Measurements from ENCODE around the gene SAPCD2. TPM values are rescaled to one million over a fixed set of nuclear protein-coding genes. Genes with fewer than 3 reads are reported as not detected.
A peak's percentile ranks its signal among the peaks of the same experiment; 100 is the strongest.

Gene SAPCD2
- total RNA-seq, 1 experiment from 2014 or later, result 30.6 TPM

DNA sequence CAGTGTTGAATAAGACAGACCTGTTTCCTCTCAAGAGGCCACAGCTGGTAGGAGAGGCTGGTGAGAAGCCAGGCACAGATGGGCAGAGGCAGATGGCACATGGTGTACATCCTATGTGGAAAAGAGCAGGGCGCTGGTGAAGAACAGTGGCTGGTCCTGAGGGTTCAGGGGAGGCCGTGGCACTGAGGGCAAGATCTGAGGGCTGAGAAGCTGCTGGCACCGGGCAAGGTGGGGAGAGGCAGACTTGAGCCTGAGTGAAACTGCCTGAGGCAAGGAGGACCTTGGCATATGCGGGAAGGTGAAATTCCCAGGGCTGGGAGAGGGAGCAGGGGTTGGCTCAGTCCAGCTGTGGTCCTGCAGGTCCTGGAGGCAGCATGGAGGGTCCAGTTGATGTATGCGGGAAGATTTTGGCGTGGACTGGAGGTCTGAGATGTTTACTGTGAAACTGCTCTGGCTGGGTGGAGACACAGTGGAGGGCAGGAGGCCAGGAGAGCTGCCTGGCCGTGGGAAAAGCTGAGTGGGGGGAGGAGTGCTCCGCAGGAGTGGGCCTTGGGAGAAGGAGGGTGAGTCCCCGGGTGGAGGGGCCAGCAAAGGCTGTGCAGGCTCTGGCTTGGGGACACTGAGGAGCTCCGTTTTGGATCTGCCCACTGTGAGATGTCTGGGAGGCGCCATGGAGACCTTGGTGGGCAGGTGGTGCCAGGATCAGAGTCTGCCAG is 19.0 kb upstream of the SAPCD2 start:
- H3K4me1 ChIP-seq (ENCODE audit: insufficient read depth, low read length, poor library complexity, severe bottlenecking), result peaks cover 15% of the 10 kb centered on the region
- no TSS peak for BruUV-seq (replicated peaks)
- no peak overlapping the region for H3K27ac ChIP-seq (ENCODE audit: low read depth, low read length, poor library complexity, severe bottlenecking)
- no peaks in the 10 kb centered on the region for H3K36me3 ChIP-seq (ENCODE audit: insufficient read depth, low read length, poor library complexity, severe bottlenecking)
- no peaks in the 10 kb centered on the region for H3K9me3 ChIP-seq (ENCODE audit: low read depth, low read length, poor library complexity, severe bottlenecking)
- ChIA-PET POLR2A (ENCODE audit: low non-redundant PET) (no interaction called here), CTCF (interaction anchor here (0.6 kb wide), 1 partner anchor 43 kb away, joined by 4 read pairs; no protein-coding TSS in a partner anchor)
- DNase-seq (ENCODE audit: low spot score), result no peak
- intact Hi-C loops (cut with micrococcal nuclease; ENCODE audit: unreplicated experiment), result no loop called here
- H3K4me3 ChIP-seq (ENCODE audit: low read depth, low read length, poor library complexity, severe bottlenecking), result no peak overlapping the region
- TF ChIP-seq EZH2 (IDR thresholded peaks at IDR 0.05; ENCODE audit: borderline replicate concordance, low read depth, low read length, poor library complexity, severe bottlenecking) (no peak), CTCF (conservative IDR thresholded peaks at IDR 0.05; ENCODE audit: low read depth, low read length) (no peak)
- H3K27me3 ChIP-seq (replicated peaks; ENCODE audit: insufficient read depth, low read depth, low read length, poor library complexity), result no peaks in the 10 kb centered on the region

- Histone ChIP-seq H3K9me3 (ENCODE audit: low read depth, low read length, poor library complexity, severe bottlenecking) (no peaks in the 10 kb centered on the region), H3K27me3 (replicated peaks; ENCODE audit: insufficient read depth, low read depth, low read length, poor library complexity) (no peaks in the 10 kb centered on the region), H3K4me1 (ENCODE audit: insufficient read depth, low read length, poor library complexity, severe bottlenecking) (peaks cover 23% of the 10 kb centered on the region), H3K27ac (ENCODE audit: low read depth, low read length, poor library complexity, severe bottlenecking) (no peak overlapping the region), H3K36me3 (ENCODE audit: insufficient read depth, low read length, poor library complexity, severe bottlenecking) (no peaks in the 10 kb centered on the region), H3K4me3 (ENCODE audit: low read depth, low read length, poor library complexity, severe bottlenecking) (peak overlapping the region; percentile 67)
- TF ChIP-seq CTCF (conservative IDR thresholded peaks at IDR 0.05; ENCODE audit: low read depth, low read length) (no peak), EZH2 (IDR thresholded peaks at IDR 0.05; ENCODE audit: borderline replicate concordance, low read depth, low read length, poor library complexity, severe bottlenecking) (no peak)
- DNase-seq (ENCODE audit: low spot score), result no peak
- ChIA-PET CTCF (interaction anchor here (0.6 kb wide), 1 partner anchor 18 kb away, joined by 6 read pairs; the partner anchor contains the start of gene SAPCD2), POLR2A (ENCODE audit: low non-redundant PET) (no interaction called here)
- intact Hi-C loops (cut with micrococcal nuclease; ENCODE audit: unreplicated experiment), result no loop called here
- TSS peak; percentile 35 for BruUV-seq (replicated peaks)
Measured at GRCh38 chr9:137088121-137088520, 17.8 kb upstream of the SAPCD2 start.

DNA sequence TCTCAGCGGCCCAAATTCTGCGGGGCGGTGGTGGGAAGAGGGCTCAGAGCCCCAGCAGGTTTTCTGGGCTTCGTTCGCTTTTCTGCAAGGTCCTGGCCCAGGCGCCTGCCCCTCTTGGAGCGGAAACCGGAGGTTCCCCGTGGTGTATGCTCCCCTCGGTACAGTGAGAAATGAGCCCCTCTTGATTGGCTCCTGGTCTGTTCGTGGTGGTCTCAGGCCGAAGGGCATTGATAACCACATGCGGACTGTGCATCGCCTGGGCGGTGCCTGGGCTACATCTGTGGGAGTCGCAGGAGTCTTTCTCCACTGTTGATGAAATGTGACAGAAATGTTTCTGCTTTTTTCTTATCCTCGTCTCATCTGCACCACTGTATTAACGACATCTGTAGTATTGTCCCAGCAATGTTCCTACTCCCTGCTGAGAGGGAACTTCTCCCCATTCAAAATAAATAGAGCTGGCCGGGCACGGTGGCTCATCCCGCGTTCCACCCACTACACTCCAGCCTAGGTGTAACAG is 17.1 kb upstream of the SAPCD2 start:
- H3K27ac ChIP-seq (ENCODE audit: low read depth, low read length, poor library complexity, severe bottlenecking), result peak overlapping the region; percentile 79
- intact Hi-C loops (cut with micrococcal nuclease; ENCODE audit: unreplicated experiment), result no loop called here
- H3K9me3 ChIP-seq (ENCODE audit: low read depth, low read length, poor library complexity, severe bottlenecking), result no peaks in the 10 kb centered on the region
- H3K36me3 ChIP-seq (ENCODE audit: insufficient read depth, low read length, poor library complexity, severe bottlenecking), result no peaks in the 10 kb centered on the region
- ChIA-PET CTCF (interaction anchor here (0.6 to 1.3 kb wide), 5 partner anchors 17 to 149 kb away, joined by 3 to 6 read pairs (median 3); partner anchors contain the start of gene SAPCD2), POLR2A (ENCODE audit: low non-redundant PET) (interaction anchor here (0.6 kb wide), 1 partner anchor 147 kb away, joined by 4 read pairs; no protein-coding TSS in a partner anchor)
- H3K27me3 ChIP-seq (replicated peaks; ENCODE audit: insufficient read depth, low read depth, low read length, poor library complexity), result no peaks in the 10 kb centered on the region
- no peak for DNase-seq (ENCODE audit: low spot score)
- BruUV-seq (replicated peaks), result no TSS peak
- peak overlapping the region; percentile 67 for H3K4me3 ChIP-seq (ENCODE audit: low read depth, low read length, poor library complexity, severe bottlenecking)
- peaks cover 25% of the 10 kb centered on the region for H3K4me1 ChIP-seq (ENCODE audit: insufficient read depth, low read length, poor library complexity, severe bottlenecking)
- TF ChIP-seq CTCF (conservative IDR thresholded peaks at IDR 0.05; ENCODE audit: low read depth, low read length) (no peak), EZH2 (IDR thresholded peaks at IDR 0.05; ENCODE audit: borderline replicate concordance, low read depth, low read length, poor library complexity, severe bottlenecking) (no peak)
